ENCODE results near the gene BNC1.
A peak's percentile ranks its signal among the peaks of the same experiment; 100 is the strongest.
"Not testable (repeated sequence)": the region's sequence is repeated elsewhere in the genome, so short reads cannot be mapped to it uniquely, and the experiment has no call there.

Gene BNC1

GRCh38 chr15:83250781-83251180 lies 33.7 kb downstream of the BNC1 start:
- no peak overlapping the region for H3K27ac ChIP-seq
- no peaks in the 10 kb centered on the region for H3K36me3 ChIP-seq
- no peak overlapping the region for H3K4me3 ChIP-seq (ENCODE audit: low read depth, low read length)
- DNase-seq = no peak
- TF ChIP-seq CTCF (IDR thresholded peaks at IDR 0.05; ENCODE audit: low read depth, low read length) = no peak
- peaks cover 11% of the 10 kb centered on the region for H3K27me3 ChIP-seq (ENCODE audit: insufficient read depth, low read depth, severe bottlenecking)
- peaks cover under 1% of the 10 kb centered on the region for H3K9me3 ChIP-seq (ENCODE audit: severe bottlenecking)

- Histone ChIP-seq H3K36me3 (no peaks in the 10 kb centered on the region), H3K4me3 (ENCODE audit: low read depth, low read length) (no peak overlapping the region), H3K27me3 (ENCODE audit: insufficient read depth, low read depth, severe bottlenecking) (peaks cover 11% of the 10 kb centered on the region), H3K9me3 (ENCODE audit: severe bottlenecking) (peaks cover 2% of the 10 kb centered on the region), H3K27ac (no peak overlapping the region)
- no peak for DNase-seq
- no peak for TF ChIP-seq CTCF (IDR thresholded peaks at IDR 0.05; ENCODE audit: low read depth, low read length)
These were observed 35.5 kb downstream of the BNC1 start for GRCh38 chr15:83249030-83249343.

- DNase-seq = peak; percentile 28
- TF ChIP-seq CTCF (IDR thresholded peaks at IDR 0.05; ENCODE audit: low read depth, low read length) = peak; percentile 65; the same call in 1 of the 2 replicates
- Histone ChIP-seq H3K4me3 (ENCODE audit: low read depth, low read length) (peak overlapping the region; percentile 17), H3K36me3 (no peaks in the 10 kb centered on the region), H3K9me3 (ENCODE audit: severe bottlenecking) (peaks cover 4% of the 10 kb centered on the region), H3K27ac (no peak overlapping the region), H3K27me3 (ENCODE audit: insufficient read depth, low read depth, severe bottlenecking) (peaks cover 11% of the 10 kb centered on the region)
These were observed 36.1 kb downstream of the BNC1 start for GRCh38 chr15:83248151-83249029.

GRCh38 chr15:83243634-83244033 lies 40.8 kb downstream of the BNC1 start:
- TF ChIP-seq CTCF (IDR thresholded peaks at IDR 0.05; ENCODE audit: low read depth, low read length) = no peak
- DNase-seq = no peak
- H3K36me3 ChIP-seq = no peaks in the 10 kb centered on the region
- no peak overlapping the region for H3K27ac ChIP-seq
- H3K4me3 ChIP-seq (ENCODE audit: low read depth, low read length) = no peak overlapping the region
- H3K9me3 ChIP-seq (ENCODE audit: severe bottlenecking) = peaks cover 4% of the 10 kb centered on the region
- peaks cover 11% of the 10 kb centered on the region for H3K27me3 ChIP-seq (ENCODE audit: insufficient read depth, low read depth, severe bottlenecking)

- no peaks in the 10 kb centered on the region for H3K36me3 ChIP-seq
- no peaks in the 10 kb centered on the region for H3K9me3 ChIP-seq (ENCODE audit: severe bottlenecking)
- H3K4me3 ChIP-seq (ENCODE audit: low read depth, low read length) = no peak overlapping the region
- no peak for TF ChIP-seq CTCF (IDR thresholded peaks at IDR 0.05; ENCODE audit: low read depth, low read length)
- no peak for DNase-seq
- no peak overlapping the region for H3K27ac ChIP-seq
- no peaks in the 10 kb centered on the region for H3K27me3 ChIP-seq (ENCODE audit: insufficient read depth, low read depth, severe bottlenecking)
These were observed 54.2 kb downstream of the BNC1 start for GRCh38 chr15:83230242-83230641.

- DNase-seq = no peak
- Histone ChIP-seq H3K36me3 (no peaks in the 10 kb centered on the region), H3K27ac (no peak overlapping the region), H3K4me3 (ENCODE audit: low read depth, low read length) (no peak overlapping the region), H3K27me3 (ENCODE audit: insufficient read depth, low read depth, severe bottlenecking) (no peaks in the 10 kb centered on the region), H3K9me3 (ENCODE audit: severe bottlenecking) (peaks cover 3% of the 10 kb centered on the region)
- TF ChIP-seq CTCF (IDR thresholded peaks at IDR 0.05; ENCODE audit: low read depth, low read length) = no peak
These were observed 59.0 kb downstream of the BNC1 start for GRCh38 chr15:83225449-83225848.

GRCh38 chr15:83221781-83222180 lies 62.7 kb downstream of the BNC1 start:
- H3K4me3 ChIP-seq (ENCODE audit: low read depth, low read length); DNase-seq; H3K27ac ChIP-seq; H3K36me3 ChIP-seq; H3K9me3 ChIP-seq (ENCODE audit: severe bottlenecking); H3K27me3 ChIP-seq (ENCODE audit: insufficient read depth, low read depth, severe bottlenecking): not testable (repeated sequence)

Data from WERI-Rb-1 (cell line).